Natural killer cell (primary cell): Measurements from ENCODE around the gene HTR4. TPM values are rescaled to one million over a fixed set of nuclear protein-coding genes. Genes with fewer than 3 reads are reported as not detected.
"Not testable (repeated sequence)": the region's sequence is repeated elsewhere in the genome, so short reads cannot be mapped to it uniquely, and the experiment has no call there.

Experiments used
- ATAC-seq, 3 donors: fragments of 150-1000 bp in 2 of 3; fragments of 200-7000 bp in 1 of 3; cut with Tn5 transposase; 1 replicate in 1 of 3; 2 replicates in 2 of 3; pipeline ENCODE4 v1.10.0; 2021; ENCODE audit warnings: mild to moderate bottlenecking in 2 of 3, moderate library complexity in 2 of 3
- DNase-seq, 2 donors: peaks; one replicate each; pipeline versions ENCODE4 v3.0.0 to v3.0.0-alpha.2; 2013 to 2021; ENCODE audit warnings: mixed read lengths in 1 of 2
- H3K27ac ChIP-seq: one replicate; pipeline ENCODE4 v1.5.1; 2013; ENCODE audit warnings: mild to moderate bottlenecking, low read length
- H3K27me3 ChIP-seq: one replicate; pipeline ENCODE4 v1.6.1; 2013; ENCODE audit warnings: low read length; ENCODE audit not compliant: control insufficient read depth, insufficient read depth
- H3K36me3 ChIP-seq: one replicate; pipeline ENCODE4 v1.6.1; 2013; ENCODE audit warnings: low read length; ENCODE audit not compliant: control insufficient read depth, insufficient read depth
- H3K4me1 ChIP-seq: one replicate; pipeline ENCODE4 v1.6.1; 2013; ENCODE audit warnings: low read length; ENCODE audit not compliant: control insufficient read depth, insufficient read depth
- H3K4me3 ChIP-seq: one replicate; pipeline ENCODE4 v1.5.1; 2013; ENCODE audit warnings: low read length
- H3K9me3 ChIP-seq: one replicate; pipeline ENCODE4 v1.6.1; 2013; ENCODE audit warnings: low read length; ENCODE audit not compliant: control insufficient read depth, insufficient read depth
- H3K27ac Mint-ChIP-seq, 2 donors: one replicate each; pipeline ENCODE4 v1.8.0; 2022; ENCODE audit warnings: mild to moderate bottlenecking in 2 of 2, mixed read lengths in 2 of 2, moderate library complexity in 1 of 2
- H3K27me3 Mint-ChIP-seq, 2 donors: one replicate each; pipeline ENCODE4 v1.8.0; 2022; ENCODE audit warnings: low read depth in 2 of 2, mixed read lengths in 2 of 2
- H3K36me3 Mint-ChIP-seq: one replicate; pipeline ENCODE4 v1.8.0; 2022; ENCODE audit warnings: mixed read lengths
- H3K4me1 Mint-ChIP-seq, 2 donors: one replicate each; pipeline ENCODE4 v1.8.0; 2022; ENCODE audit warnings: mixed read lengths in 2 of 2
- H3K4me3 Mint-ChIP-seq: one replicate; pipeline ENCODE4 v1.8.0; 2022; ENCODE audit warnings: mild to moderate bottlenecking, moderate library complexity, mixed read lengths
- H3K9me3 Mint-ChIP-seq, 2 donors: one replicate each; pipeline ENCODE4 v1.8.0; 2022; ENCODE audit warnings: mixed read lengths in 2 of 2
- WGBS: methylation state at CpG from one replicate; pipeline ENCODE4 v1.1.7; 2013; ENCODE audit warnings: missing lambda C conversion rate; ENCODE audit not compliant: insufficient coverage; 5-methylcytosine and 5-hydroxymethylcytosine counted together
- intact Hi-C: fragments of 100-400 bp; cut with micrococcal nuclease; formaldehyde crosslinking; loops from one replicate; pipeline ENCODE4 v1.14.2; 2022
- total RNA-seq, 4 donors: library from RNA; stranded (reverse); fragments of 120-200 nt in 1 of 4; gene quantifications; one replicate each; pipeline versions ENCODE4 v1.2.3 to v1.2.4, GENCODE V29; 2013 to 2022
- TF ChIP-seq, protein P1 (sequence below): fragments of 200-600 bp; IDR thresholded peaks from one replicate; pipeline ENCODE4 v1.8.0; 2022; ENCODE audit warnings: antibody characterized with exemption

Gene HTR4
- total RNA-seq, 3 donors from 2014 or later (not counting 1 experiment from before 2014, with no cell fraction given), result not detected

DNA sequence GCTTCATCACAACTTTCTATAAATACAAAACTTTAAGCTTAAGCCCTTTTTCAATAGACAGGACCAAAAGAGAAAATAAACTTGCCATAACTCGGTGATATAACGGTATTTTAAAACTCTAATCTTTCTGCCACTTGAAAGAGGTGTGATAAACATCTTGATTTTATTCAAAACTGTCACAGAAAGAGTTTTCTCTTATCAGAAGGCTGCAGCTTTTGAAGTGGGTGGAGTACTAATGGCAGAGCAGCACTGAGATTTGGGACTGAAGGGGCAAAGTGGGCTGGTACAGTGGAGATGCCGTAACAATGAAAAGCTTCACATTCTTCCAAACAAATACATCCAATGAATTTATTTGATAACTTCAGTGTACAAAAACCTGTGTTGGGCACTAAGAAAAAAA lies 178.0 kb downstream of the HTR4 start:
- Mint-ChIP-seq H3K4me1 (no peaks in the 10 kb centered on the region), H3K9me3 (no peaks in the 10 kb centered on the region), H3K27ac (no peak overlapping the region), H3K36me3 (no peaks in the 10 kb centered on the region), H3K27me3 (peaks cover 16 to 33% of the 10 kb centered on the region in 2 donors), H3K4me3 (no peak overlapping the region)
- DNase-seq (no peak), ATAC-seq (no peak)
- Histone ChIP-seq H3K4me3 (no peak overlapping the region), H3K36me3 (no peaks in the 10 kb centered on the region), H3K27ac (no peak overlapping the region), H3K4me1 (no peaks in the 10 kb centered on the region), H3K27me3 (no peaks in the 10 kb centered on the region), H3K9me3 (no peaks in the 10 kb centered on the region)
- WGBS, result 57% methylated on average over 3 of the region's 3 CpGs
- TF ChIP-seq, protein P1, sequence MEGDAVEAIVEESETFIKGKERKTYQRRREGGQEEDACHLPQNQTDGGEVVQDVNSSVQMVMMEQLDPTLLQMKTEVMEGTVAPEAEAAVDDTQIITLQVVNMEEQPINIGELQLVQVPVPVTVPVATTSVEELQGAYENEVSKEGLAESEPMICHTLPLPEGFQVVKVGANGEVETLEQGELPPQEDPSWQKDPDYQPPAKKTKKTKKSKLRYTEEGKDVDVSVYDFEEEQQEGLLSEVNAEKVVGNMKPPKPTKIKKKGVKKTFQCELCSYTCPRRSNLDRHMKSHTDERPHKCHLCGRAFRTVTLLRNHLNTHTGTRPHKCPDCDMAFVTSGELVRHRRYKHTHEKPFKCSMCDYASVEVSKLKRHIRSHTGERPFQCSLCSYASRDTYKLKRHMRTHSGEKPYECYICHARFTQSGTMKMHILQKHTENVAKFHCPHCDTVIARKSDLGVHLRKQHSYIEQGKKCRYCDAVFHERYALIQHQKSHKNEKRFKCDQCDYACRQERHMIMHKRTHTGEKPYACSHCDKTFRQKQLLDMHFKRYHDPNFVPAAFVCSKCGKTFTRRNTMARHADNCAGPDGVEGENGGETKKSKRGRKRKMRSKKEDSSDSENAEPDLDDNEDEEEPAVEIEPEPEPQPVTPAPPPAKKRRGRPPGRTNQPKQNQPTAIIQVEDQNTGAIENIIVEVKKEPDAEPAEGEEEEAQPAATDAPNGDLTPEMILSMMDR, result no peak
- intact Hi-C loops, result no loop called here

DNA sequence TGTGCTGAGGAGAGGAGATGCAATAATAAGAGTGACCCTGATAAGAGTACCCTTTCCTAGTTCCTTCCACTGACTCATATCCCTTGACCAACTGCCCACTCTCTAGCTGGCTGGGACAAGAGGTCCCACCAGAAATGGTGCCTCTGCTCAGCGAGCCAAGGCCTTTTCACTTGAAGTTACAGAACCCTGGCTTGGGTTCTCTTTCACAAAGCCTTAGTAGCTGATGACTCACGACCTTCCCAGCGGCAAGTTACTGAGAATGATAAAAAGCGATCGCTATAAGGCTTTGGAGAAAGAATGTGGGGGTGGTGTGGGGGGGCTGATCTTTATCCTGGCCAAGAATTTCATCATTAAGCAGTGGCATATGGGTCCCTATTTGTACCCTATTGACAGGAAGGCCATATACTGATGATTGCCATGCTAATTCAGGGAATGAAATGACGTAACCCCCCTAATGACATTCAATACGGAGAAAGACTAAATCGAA lies 180.3 kb downstream of the HTR4 start:
- intact Hi-C loops, result no loop called here
- 91% methylated on average over 8 of the region's 8 CpGs for WGBS
- Histone ChIP-seq H3K27ac (no peak overlapping the region), H3K4me1 (no peaks in the 10 kb centered on the region), H3K4me3 (no peak overlapping the region), H3K36me3 (no peaks in the 10 kb centered on the region), H3K9me3 (no peaks in the 10 kb centered on the region), H3K27me3 (no peaks in the 10 kb centered on the region)
- H3K4me3 Mint-ChIP-seq, result no peak overlapping the region
- H3K4me1 Mint-ChIP-seq, result no peaks in the 10 kb centered on the region
- DNase-seq, result no peak
- no peaks in the 10 kb centered on the region for H3K9me3 Mint-ChIP-seq
- H3K36me3 Mint-ChIP-seq, result no peaks in the 10 kb centered on the region
- TF ChIP-seq, protein P1, result no peak
- no peak overlapping the region for H3K27ac Mint-ChIP-seq
- no peak for ATAC-seq
- H3K27me3 Mint-ChIP-seq, result peaks cover 16 to 30% of the 10 kb centered on the region in 2 donors

DNA sequence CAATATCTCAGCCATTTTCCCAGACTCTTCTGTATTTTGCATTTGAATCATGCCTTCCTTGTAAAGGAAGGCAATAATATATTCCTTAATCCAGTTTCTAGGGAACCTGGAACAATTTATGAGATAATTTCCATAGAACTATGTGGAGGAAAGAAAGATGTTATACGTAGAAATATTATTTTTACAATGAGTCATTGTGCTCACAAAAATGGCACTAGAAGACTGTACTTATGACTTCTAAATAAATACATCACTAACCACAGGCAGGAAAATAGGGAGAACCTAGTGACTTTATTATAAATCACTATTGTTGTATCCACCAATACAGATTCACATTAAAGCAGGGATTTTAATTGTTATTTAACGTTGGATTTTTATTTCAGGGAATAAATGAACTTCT lies 182.9 kb downstream of the HTR4 start:
- Mint-ChIP-seq H3K27me3 (peaks cover 3 to 10% of the 10 kb centered on the region in 2 donors), H3K36me3 (no peaks in the 10 kb centered on the region), H3K4me1 (no peaks in the 10 kb centered on the region), H3K4me3 (no peak overlapping the region), H3K27ac (no peak overlapping the region), H3K9me3 (no peaks in the 10 kb centered on the region)
- Histone ChIP-seq H3K9me3 (no peaks in the 10 kb centered on the region), H3K27ac (no peak overlapping the region), H3K4me3 (no peak overlapping the region), H3K36me3 (no peaks in the 10 kb centered on the region), H3K4me1 (no peaks in the 10 kb centered on the region), H3K27me3 (no peaks in the 10 kb centered on the region)
- ATAC-seq (no peak), DNase-seq (no peak)
- TF ChIP-seq, protein P1, result no peak
- 100% methylated on average over 1 of the region's 2 CpGs for WGBS
- intact Hi-C loops, result no loop called here

DNA sequence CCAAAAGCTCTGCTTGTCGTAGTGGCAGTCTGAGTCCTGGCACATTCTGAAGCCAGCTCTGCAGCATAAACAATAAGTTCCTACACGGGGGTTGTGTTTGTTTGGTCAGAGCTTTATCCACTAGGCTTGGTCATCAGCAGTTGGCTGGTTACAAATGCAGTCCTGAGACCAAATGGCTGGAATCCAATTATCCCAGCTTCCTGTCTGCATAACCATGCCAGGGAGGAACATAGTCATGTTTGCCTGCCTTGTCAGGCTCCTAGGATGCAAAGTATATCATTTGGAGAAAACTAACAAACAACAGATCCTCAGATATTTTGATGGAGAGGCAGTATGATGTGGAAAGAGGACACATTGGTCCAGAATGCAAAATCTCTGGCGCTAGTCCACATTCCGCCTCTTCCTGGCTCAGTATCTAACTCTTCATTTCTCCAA lies 184.8 kb downstream of the HTR4 start:
- 75% methylated on average over 3 of the region's 4 CpGs for WGBS
- no peak for ATAC-seq
- no peak overlapping the region for H3K4me3 Mint-ChIP-seq

DNA sequence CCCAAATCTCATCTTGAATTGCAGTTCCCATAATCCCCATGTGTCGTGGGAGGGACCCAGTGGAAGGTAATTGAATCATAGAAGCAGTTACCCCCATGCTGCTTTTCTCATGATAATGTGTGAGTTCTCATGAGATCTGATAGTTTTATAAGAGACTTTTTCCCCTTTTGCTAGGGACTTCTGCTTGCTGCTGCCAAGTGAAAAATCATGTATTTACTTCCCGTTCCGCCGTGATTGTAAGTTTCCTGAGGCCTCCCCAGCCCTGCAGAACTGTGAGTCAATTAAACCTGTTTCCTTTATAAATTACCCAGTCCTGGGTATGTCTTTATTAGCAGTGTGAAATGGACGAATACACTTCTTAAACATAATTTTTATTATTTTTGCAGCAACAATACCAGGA lies 185.6 kb downstream of the HTR4 start:
- H3K27me3 ChIP-seq, intact Hi-C loops, H3K36me3 ChIP-seq, H3K4me3 Mint-ChIP-seq, ATAC-seq, H3K4me1 Mint-ChIP-seq, H3K27ac Mint-ChIP-seq, H3K9me3 Mint-ChIP-seq, H3K4me1 ChIP-seq, H3K36me3 Mint-ChIP-seq, H3K27ac ChIP-seq, H3K9me3 ChIP-seq, H3K4me3 ChIP-seq, DNase-seq: not testable (repeated sequence)
- WGBS, result 84% methylated on average over 5 of the region's 5 CpGs
- peaks cover 0 to 20% of the 10 kb centered on the region in 2 donors for H3K27me3 Mint-ChIP-seq

More for the DNA sequence above, 184.8 kb downstream of the HTR4 start:
- Histone ChIP-seq H3K4me3 (no peak overlapping the region), H3K27ac (no peak overlapping the region), H3K36me3 (no peaks in the 10 kb centered on the region), H3K27me3 (no peaks in the 10 kb centered on the region), H3K9me3 (no peaks in the 10 kb centered on the region), H3K4me1 (no peaks in the 10 kb centered on the region)
- Mint-ChIP-seq H3K36me3 (no peaks in the 10 kb centered on the region), H3K4me1 (no peaks in the 10 kb centered on the region), H3K27ac (no peak overlapping the region), H3K9me3 (no peaks in the 10 kb centered on the region), H3K27me3 (peaks cover 0 to 12% of the 10 kb centered on the region in 2 donors)
- DNase-seq, result no peak
- intact Hi-C loops, result no loop called here
- TF ChIP-seq, protein P1, result no peak
